Non-pigmented ciliary epithelial cell (primary cell): Measurements from ENCODE around the gene SLAMF9.

ENCODE experiments used
- DNase-seq: peaks from one replicate; pipeline ENCODE4 v3.0.0-alpha.2; 2010; ENCODE audit warnings: low read depth

The SLAMF9 gene

GRCh38 chr1:159932296-159933285, 21.4 kb downstream of the SLAMF9 start:
- DNase-seq = no peak

- DNase-seq = no peak
Measured at GRCh38 chr1:159931795-159932173, 22.3 kb downstream of the SLAMF9 start.

GRCh38 chr1:159931101-159931794, 22.8 kb downstream of the SLAMF9 start:
- DNase-seq = no peak

- DNase-seq = no peak
Measured at GRCh38 chr1:159930634-159931033, 23.4 kb downstream of the SLAMF9 start.

GRCh38 chr1:159930216-159930615, 23.8 kb downstream of the SLAMF9 start:
- DNase-seq = no peak

- DNase-seq = no peak
Measured at GRCh38 chr1:159929155-159930051, 24.6 kb downstream of the SLAMF9 start.

- DNase-seq = no peak
Measured at GRCh38 chr1:159928491-159929050, 25.5 kb downstream of the SLAMF9 start.

GRCh38 chr1:159927849-159928431, 26.1 kb downstream of the SLAMF9 start:
- DNase-seq = no peak

GRCh38 chr1:159927211-159927848, 26.7 kb downstream of the SLAMF9 start:
- DNase-seq = no peak

GRCh38 chr1:159925719-159926078, 28.3 kb downstream of the SLAMF9 start:
- DNase-seq = no peak

GRCh38 chr1:159924791-159925718, 29.0 kb downstream of the SLAMF9 start, which contains the start of gene TAGLN2:
Gene TAGLN2 (minus strand): TSS chr1:159925507. CDS start chr1:159920509, 4,998 bp downstream.
- peak; percentile 65 for DNase-seq

- DNase-seq = no peak
Measured at GRCh38 chr1:159924025-159924790, 29.8 kb downstream of the SLAMF9 start.

- DNase-seq = peak; percentile 67
Measured at GRCh38 chr1:159923203-159924024, 30.6 kb downstream of the SLAMF9 start.

GRCh38 chr1:159922511-159923202, 31.4 kb downstream of the SLAMF9 start:
- DNase-seq = no peak

GRCh38 chr1:159921700-159922504, 32.1 kb downstream of the SLAMF9 start:
- DNase-seq = no peak

GRCh38 chr1:159921251-159921650, 32.8 kb downstream of the SLAMF9 start:
- no peak for DNase-seq

- no peak for DNase-seq
Measured at GRCh38 chr1:159920651-159921050, 33.4 kb downstream of the SLAMF9 start.
